SJSA1 (cell line): Measurements from ENCODE around the gene FOXP2. TPM values are rescaled to one million over a fixed set of nuclear protein-coding genes. Genes with fewer than 3 reads are reported as not detected.

ENCODE experiments used
- DNase-seq, 2 experiments: peaks; one replicate each; pipeline ENCODE4 v3.0.0-alpha.2; 2015 to 2020; ENCODE audit warnings: low spot score in 2 of 2, low read depth in 1 of 2
- H3K27ac ChIP-seq: fragments of 250-450 bp; sonication (Bioruptor Pico); 2 replicates; pipeline ENCODE4 v1.5.1; 2020; ENCODE audit warnings: mild to moderate bottlenecking, moderate library complexity
- H3K27me3 ChIP-seq: fragments of 250-450 bp; sonication (Bioruptor Pico); replicated peaks from 2 replicates; pipeline ENCODE4 v1.5.1; 2020; ENCODE audit warnings: mild to moderate bottlenecking, moderate library complexity
- H3K36me3 ChIP-seq: fragments of 250-450 bp; sonication (Bioruptor Pico); 2 replicates; pipeline ENCODE4 v1.5.1; 2020; ENCODE audit warnings: mild to moderate bottlenecking
- H3K4me1 ChIP-seq: fragments of 250-450 bp; sonication (Bioruptor Pico); replicated peaks from 2 replicates; pipeline ENCODE4 v1.6.1; 2021; ENCODE audit warnings: mild to moderate bottlenecking
- H3K4me3 ChIP-seq: fragments of 250-450 bp; sonication (Bioruptor Pico); 2 replicates; pipeline ENCODE4 v1.5.1; 2020; ENCODE audit warnings: mild to moderate bottlenecking
- H3K9me3 ChIP-seq: fragments of 250-450 bp; sonication (Bioruptor Pico); replicated peaks from 2 replicates; pipeline ENCODE4 v1.5.1; 2020; ENCODE audit warnings: mild to moderate bottlenecking
- total RNA-seq: library from RNA; depleted of rRNA; stranded (reverse); fragments of >200 nt; shearing (Covaris generic); gene quantifications from 2 replicates; pipeline ENCODE4 v1.2.3, GENCODE V29; 2014

FOXP2 gene
- total RNA-seq, 1 experiment from 2014 or later = not detected

DNA sequence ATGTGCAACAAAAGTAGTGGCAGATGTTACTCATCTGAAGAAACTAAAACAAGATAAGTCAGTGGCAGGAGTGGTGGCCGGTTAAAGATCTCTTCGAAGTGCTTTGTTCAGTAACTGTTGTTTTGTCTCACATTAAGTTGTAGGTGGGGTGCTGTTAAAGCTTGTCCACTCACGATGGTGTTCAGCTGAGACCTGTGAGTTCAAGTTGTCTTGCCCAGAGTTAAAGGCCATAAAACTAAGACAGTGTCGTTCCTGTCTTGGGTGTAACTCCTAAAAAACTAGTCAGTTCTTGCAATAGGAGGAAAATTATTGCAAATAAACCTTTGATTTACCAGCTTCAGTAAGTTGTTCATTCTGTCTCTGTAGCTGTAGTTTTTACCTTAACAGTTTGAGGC lies 857 bp upstream of the FOXP2 start:
- no peak overlapping the region for H3K4me3 ChIP-seq
- H3K27me3 ChIP-seq = 0 out of 2 replicates have a peak, but pooled peaks cover 4% of the 10 kb centered on the region
- no peaks in the 10 kb centered on the region for H3K4me1 ChIP-seq
- no peak for DNase-seq
- H3K9me3 ChIP-seq = no peaks in the 10 kb centered on the region
- no peak overlapping the region for H3K27ac ChIP-seq
- no peaks in the 10 kb centered on the region for H3K36me3 ChIP-seq

DNA sequence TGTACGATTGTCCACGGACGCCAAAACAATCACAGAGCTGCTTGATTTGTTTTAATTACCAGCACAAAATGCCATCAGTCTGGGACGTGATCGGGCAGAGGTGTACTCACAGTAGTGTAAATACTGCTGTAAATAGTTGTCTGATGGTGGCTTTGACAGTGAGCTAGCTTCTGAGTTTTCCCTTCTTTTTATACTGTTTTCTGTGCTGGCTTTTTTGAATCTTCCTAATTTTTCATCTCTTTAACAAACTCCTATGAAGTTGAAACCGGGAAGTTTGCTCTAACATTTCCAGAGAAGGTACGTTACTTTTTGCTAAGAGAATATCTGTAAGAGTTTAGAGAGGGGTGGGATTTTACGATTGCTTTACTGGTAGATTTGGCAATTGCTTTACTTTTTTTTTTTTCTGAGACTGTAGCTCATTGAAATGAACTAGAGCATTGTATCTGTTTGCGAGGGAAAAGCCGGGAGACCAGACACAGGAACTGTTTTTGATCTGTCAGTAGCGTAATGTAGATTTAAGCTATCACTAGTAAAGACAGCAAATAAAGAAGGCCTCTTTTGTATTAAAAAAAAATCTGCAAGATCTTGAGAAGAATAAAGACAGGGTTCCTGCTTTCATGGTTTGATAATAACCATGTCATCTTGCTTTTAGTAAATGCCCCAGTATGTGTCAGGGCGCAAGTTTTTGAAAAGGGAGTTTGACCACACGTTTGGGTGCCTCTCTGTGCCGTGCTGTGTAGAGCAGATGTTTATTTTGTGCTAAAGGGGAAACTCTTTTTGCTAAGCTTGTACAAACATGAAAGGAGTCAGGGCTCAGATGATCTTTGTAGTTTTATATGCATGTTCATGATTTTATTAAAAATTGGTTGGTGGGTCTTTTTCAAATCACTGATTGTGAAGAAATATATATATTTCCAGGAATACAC lies 712 bp downstream of the FOXP2 start:
- H3K27ac ChIP-seq = no peak overlapping the region
- H3K36me3 ChIP-seq = no peaks in the 10 kb centered on the region
- 0 out of 2 replicates have a peak, but pooled peaks cover 4% of the 10 kb centered on the region for H3K27me3 ChIP-seq
- no peaks in the 10 kb centered on the region for H3K4me1 ChIP-seq
- no peaks in the 10 kb centered on the region for H3K9me3 ChIP-seq
- no peak overlapping the region for H3K4me3 ChIP-seq
- DNase-seq = no peak

DNA sequence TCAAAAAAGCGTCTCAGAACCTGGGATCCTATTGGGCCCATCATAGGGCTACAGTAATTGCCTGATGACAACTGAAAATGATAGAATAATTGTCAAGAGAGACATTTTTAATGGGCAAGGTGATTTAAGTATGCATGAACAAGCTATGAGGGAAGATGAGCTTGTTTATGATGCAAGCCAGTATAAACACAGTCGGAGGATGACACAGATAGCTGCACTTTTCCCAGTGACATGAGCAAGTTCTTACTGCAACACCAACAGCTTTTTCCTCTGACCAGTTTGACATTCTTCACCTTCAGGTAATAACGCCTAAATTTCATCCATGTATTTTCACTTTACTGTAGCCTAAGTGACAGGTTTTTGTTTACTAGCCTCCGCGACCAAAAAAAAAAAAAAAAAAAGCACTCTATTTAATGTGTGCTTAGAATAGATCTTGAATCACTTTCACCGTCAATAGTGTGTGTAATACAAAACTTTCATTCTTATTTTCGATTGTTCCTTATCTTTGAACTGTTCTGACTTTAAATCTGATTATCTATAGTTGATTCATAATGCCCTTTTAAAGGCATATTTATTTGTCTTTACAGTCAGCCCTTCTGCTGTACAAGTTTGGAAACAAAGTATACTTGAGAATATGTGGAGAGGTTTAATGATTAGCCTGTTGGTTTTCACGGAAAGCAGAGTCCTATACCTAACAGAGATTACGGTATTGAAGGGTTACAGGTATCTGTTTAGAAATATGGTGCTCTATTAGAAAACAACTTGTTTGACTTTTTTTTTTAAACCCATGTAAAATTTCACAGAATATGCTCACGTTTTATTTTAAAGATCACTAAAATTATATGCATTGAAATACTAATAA lies 1.7 kb downstream of the FOXP2 start:
- Histone ChIP-seq H3K27ac (no peak overlapping the region), H3K27me3 (0 out of 2 replicates have a peak, but pooled peaks cover 4% of the 10 kb centered on the region), H3K9me3 (no peaks in the 10 kb centered on the region), H3K36me3 (no peaks in the 10 kb centered on the region), H3K4me1 (no peaks in the 10 kb centered on the region), H3K4me3 (no peak overlapping the region)
- no peak for DNase-seq

DNA sequence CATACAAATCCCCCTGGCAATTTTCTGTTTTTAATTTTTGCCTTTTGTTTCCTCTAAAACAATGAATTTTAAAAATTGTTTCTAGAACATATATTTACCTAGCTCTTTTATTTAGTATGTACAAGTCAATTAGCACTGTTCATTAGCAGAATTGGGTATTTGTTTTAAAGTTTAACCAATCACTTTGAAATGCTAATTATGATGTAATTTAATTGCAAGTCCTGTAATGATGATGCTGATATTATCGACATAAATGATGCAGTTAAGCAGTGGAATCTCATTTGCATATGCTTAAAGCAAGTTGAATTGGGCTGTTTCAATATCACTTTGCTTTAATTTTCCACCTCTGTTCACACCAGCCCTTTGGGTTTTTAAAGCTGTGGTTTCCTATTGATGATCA lies 2.7 kb downstream of the FOXP2 start:
- DNase-seq = no peak
- H3K4me1 ChIP-seq = no peaks in the 10 kb centered on the region
- no peak overlapping the region for H3K4me3 ChIP-seq
- no peaks in the 10 kb centered on the region for H3K9me3 ChIP-seq
- no peak overlapping the region for H3K27ac ChIP-seq
- no peaks in the 10 kb centered on the region for H3K36me3 ChIP-seq
- 0 out of 2 replicates have a peak, but pooled peaks cover 4% of the 10 kb centered on the region for H3K27me3 ChIP-seq

DNA sequence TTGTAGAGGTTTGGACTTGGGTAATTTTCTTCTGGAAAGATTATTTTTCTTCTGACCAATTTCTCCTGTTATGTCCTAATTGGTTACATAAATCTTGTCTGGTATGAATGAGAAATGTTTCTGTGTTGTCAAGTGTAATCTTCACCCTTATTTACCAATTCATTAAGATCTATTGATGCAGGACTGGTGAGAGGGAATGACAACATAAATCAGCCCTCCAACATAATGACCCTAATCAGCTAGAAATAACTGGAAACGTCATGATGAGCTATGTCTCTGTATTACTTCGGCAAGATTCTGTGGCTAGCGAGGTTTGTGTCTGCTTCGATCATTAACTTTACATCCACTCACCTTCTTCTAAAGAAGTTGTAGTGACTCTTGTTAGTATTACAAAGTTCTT lies 3.5 kb downstream of the FOXP2 start:
- H3K27me3 ChIP-seq = 0 out of 2 replicates have a peak, but pooled peaks cover 4% of the 10 kb centered on the region
- no peaks in the 10 kb centered on the region for H3K9me3 ChIP-seq
- no peak for DNase-seq
- no peaks in the 10 kb centered on the region for H3K36me3 ChIP-seq
- no peaks in the 10 kb centered on the region for H3K4me1 ChIP-seq
- no peak overlapping the region for H3K4me3 ChIP-seq
- no peak overlapping the region for H3K27ac ChIP-seq

DNA sequence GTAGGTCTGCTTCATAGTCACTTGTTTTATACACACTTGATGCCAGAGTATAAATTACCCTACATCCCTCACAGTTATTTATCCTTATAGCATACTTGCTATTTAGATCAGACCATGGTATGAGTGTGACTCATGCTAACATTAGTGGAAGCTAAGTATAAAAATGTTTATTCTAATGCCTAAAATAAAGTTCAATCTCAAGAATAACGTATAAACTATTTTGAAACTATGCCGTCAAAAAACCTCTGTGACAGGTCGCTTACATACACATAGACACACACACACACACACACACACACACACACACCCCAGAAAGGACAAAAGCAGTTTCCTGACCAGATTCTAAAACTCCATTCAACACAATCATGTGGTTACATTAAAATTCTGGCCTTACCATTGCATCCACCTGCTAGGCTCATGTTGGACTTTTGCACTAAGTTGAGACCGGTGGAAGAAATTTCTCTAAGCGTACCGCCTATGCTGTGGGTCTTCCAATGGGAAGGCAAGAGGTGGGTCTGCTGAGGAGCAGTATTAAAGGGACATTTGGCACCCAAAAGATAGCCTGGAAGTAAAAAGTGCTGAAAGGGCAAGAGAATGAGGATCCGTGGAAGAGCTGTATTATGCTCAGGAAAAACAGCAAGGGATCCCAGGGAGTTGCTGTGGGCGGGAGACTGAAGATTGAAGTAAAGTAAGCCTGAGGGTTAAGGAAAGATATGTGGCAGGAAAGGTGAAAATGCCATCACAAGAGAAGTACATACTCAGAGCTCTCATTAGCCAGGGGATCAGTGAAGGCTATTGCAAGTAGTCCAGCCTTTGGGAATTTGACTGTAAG lies 5.0 kb downstream of the FOXP2 start:
- Histone ChIP-seq H3K4me1 (no peaks in the 10 kb centered on the region), H3K27ac (no peak overlapping the region), H3K4me3 (no peak overlapping the region), H3K36me3 (no peaks in the 10 kb centered on the region), H3K27me3 (0 out of 2 replicates have a peak, but pooled peaks cover 4% of the 10 kb centered on the region), H3K9me3 (no peaks in the 10 kb centered on the region)
- no peak for DNase-seq

DNA sequence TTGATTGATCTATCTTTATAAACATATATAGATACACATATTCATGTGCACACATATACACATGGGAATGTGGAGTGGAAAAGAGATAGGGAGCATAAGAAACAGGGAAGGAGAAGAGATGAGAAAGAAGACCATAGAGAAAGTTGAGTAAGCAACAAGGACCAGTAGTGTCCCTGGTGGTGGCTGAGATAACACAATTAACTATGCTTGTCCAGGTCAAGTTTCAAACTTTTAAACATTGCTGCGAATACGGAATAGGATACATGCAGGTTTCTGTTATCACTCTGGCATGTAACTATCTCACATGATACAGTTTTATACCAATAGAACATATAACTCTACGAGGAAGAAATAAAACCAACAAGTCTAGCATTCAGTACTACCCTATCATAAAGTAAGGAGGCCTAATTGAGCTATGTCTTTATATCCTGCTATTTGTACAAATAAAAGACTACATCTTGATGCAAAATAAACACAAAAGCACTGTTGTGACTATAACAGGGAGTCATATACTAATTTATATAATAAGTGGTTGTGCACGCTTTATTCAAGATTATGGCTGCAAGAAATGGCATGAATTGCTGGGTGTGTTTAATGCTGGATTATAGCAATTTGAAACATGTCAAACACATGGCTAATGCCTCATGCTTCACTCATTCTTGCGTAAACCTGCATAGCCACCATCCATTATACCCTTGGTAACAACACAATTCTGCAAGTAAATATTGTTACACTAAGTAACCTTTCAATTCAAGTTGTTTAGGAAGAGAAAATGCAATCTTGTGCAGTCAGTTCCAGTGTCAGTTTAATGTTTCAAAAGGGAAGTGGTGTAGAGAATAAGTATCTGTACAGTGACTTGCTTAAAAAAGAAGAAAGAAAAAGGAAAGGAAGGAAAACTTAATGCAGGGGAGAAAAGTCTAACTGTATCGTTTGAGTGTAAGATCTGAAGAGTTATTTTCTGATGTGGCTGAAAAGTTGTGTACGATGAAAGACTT lies 8.2 kb downstream of the FOXP2 start:
- Histone ChIP-seq H3K27me3 (no peaks in the 10 kb centered on the region), H3K27ac (no peak overlapping the region), H3K4me1 (no peaks in the 10 kb centered on the region), H3K9me3 (no peaks in the 10 kb centered on the region), H3K4me3 (no peak overlapping the region), H3K36me3 (no peaks in the 10 kb centered on the region)
- DNase-seq = no peak

DNA sequence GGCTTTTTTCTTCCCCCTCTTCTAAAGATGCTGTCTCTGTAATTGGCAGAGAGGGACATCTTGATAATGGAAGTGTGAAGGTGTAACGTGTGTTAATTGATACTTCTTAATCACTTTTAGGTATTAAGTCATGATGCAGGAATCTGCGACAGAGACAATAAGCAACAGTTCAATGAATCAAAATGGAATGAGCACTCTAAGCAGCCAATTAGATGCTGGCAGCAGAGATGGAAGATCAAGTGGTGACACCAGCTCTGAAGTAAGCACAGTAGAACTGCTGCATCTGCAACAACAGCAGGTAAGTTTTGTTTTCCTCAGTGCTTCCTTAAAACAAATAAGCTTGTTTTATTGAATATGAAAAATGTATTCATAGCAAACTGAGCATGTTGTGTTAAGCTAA lies 11.8 kb downstream of the FOXP2 start:
- H3K36me3 ChIP-seq = no peaks in the 10 kb centered on the region
- H3K4me1 ChIP-seq = no peaks in the 10 kb centered on the region
- no peak for DNase-seq
- no peaks in the 10 kb centered on the region for H3K27me3 ChIP-seq
- H3K27ac ChIP-seq = no peak overlapping the region
- no peak overlapping the region for H3K4me3 ChIP-seq
- no peaks in the 10 kb centered on the region for H3K9me3 ChIP-seq

DNA sequence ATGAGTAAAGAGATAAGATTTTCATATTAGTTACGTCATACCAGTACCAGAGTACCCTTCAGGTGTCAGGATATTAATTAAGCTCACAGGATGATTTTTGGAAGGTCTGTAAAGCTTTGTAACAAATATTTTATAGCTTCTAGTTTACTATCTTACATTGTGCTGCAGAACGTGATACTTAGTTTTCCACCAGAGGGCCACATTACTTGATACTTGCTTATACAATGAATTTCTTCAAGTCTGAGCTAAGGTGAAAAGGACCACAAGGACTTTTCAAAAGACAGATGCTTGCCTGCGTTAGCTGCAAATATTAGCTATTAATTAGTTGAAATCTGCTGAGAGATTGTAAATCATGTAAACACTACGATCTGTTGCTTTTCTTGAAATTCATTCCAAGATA lies 12.2 kb downstream of the FOXP2 start:
- Histone ChIP-seq H3K27me3 (no peaks in the 10 kb centered on the region), H3K36me3 (no peaks in the 10 kb centered on the region), H3K4me3 (no peak overlapping the region), H3K4me1 (no peaks in the 10 kb centered on the region), H3K9me3 (no peaks in the 10 kb centered on the region), H3K27ac (no peak overlapping the region)
- no peak for DNase-seq

DNA sequence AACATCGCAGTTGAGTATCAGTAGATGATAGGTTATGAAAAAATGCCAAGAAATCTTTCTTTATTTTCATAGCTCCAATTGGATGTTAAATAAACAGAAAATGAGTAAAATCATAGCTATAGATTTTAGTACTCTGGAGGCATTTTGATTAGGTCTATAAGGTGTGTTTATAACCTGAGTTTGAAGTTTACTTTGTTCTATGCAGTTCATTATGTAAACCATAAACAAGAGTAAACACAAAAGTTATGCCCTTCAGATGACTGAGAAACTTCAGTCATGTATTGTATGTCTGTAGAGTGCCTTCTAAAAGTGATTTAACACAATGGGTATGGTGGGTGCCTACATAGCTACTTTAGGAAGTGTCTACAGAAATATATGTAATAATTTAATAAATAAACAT lies 13.6 kb downstream of the FOXP2 start:
- DNase-seq = no peak
- Histone ChIP-seq H3K36me3 (no peaks in the 10 kb centered on the region), H3K4me1 (no peaks in the 10 kb centered on the region), H3K9me3 (no peaks in the 10 kb centered on the region), H3K27ac (no peak overlapping the region), H3K4me3 (no peak overlapping the region), H3K27me3 (no peaks in the 10 kb centered on the region)

DNA sequence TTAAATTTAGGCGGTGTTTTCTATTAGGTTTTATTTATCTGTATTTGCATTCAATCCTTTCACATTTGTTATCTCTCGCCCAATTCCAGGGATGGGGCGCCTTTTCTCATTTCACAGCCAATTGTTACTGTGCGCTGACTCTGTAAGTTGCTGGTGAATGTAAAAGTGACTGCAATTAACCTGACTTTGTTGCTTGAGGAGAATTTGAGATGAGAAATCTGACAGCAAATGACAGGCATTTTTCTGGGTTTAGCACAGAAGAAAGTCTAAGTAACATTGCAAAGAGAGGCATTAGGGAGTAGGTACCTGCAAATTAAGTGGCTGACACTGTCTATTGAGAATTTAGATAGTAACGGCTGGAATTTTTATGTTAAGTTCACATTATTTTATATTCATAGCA lies 16.6 kb downstream of the FOXP2 start:
- no peaks in the 10 kb centered on the region for H3K27me3 ChIP-seq
- no peak for DNase-seq
- no peaks in the 10 kb centered on the region for H3K4me1 ChIP-seq
- no peak overlapping the region for H3K4me3 ChIP-seq
- H3K9me3 ChIP-seq = no peaks in the 10 kb centered on the region
- H3K27ac ChIP-seq = no peak overlapping the region
- no peaks in the 10 kb centered on the region for H3K36me3 ChIP-seq

DNA sequence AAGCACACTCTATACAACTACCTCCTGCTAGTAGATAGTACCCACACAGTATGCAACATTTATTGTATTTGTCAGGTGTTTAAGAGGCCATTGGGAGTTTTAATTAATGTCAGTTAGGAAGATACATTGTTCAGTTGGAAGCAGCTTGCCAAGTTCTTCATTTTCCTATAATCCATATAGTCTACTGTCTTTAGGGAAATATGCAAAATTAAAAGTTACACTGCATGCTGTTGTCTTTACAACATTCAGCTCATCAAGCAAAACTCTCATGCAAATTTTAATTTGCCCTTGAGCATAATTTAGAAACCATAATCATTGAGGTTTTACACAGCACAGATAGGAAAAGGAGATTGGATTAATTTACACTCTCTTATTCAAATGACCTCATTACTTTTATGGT lies 17.4 kb downstream of the FOXP2 start:
- Histone ChIP-seq H3K36me3 (no peaks in the 10 kb centered on the region), H3K9me3 (no peaks in the 10 kb centered on the region), H3K4me3 (no peak overlapping the region), H3K27ac (no peak overlapping the region), H3K4me1 (no peaks in the 10 kb centered on the region), H3K27me3 (no peaks in the 10 kb centered on the region)
- no peak for DNase-seq
